Lung microvascular endothelial cell (primary cell): ENCODE data around the gene VPS72. TPM values are rescaled to one million over a fixed set of nuclear protein-coding genes. Genes with fewer than 3 reads are reported as not detected.
A peak's percentile ranks its signal among the peaks of the same experiment; 100 is the strongest.

Experiments used
- DNase-seq, 2 donors: peaks; one replicate each; pipeline versions ENCODE4 v3.0.0 to v3.0.0-alpha.2; 2010; ENCODE audit warnings: low read depth in 2 of 2
- total RNA-seq: library from RNA; depleted of rRNA; stranded (reverse); fragments of >200 nt; gene quantifications from 2 replicates; pipeline ENCODE4 v1.2.1, GENCODE V29; 2014

The VPS72 gene
- total RNA-seq, 1 donor from 2014 or later, result 40.5 TPM

- peak in 1 of 2 donors; percentile 29 for DNase-seq
Measured at GRCh38 chr1:151145304-151146071, 44.5 kb downstream of the VPS72 start.

GRCh38 chr1:151144474-151145303 lies 45.3 kb downstream of the VPS72 start:
- peak in 1 of 2 donors; percentile 52 for DNase-seq

- DNase-seq, result peak in 1 of 2 donors; percentile 28
Measured at GRCh38 chr1:151143986-151144385, 46.0 kb downstream of the VPS72 start.

- DNase-seq, result no peak
Measured at GRCh38 chr1:151143057-151143435, 47.0 kb downstream of the VPS72 start.

- no peak for DNase-seq
Measured at GRCh38 chr1:151142411-151143056, 47.5 kb downstream of the VPS72 start.

- DNase-seq, result no peak
Measured at GRCh38 chr1:151137789-151138188, 52.2 kb downstream of the VPS72 start.

- no peak for DNase-seq
Measured at GRCh38 chr1:151135433-151136385, 54.3 kb downstream of the VPS72 start.

- no peak for DNase-seq
Measured at GRCh38 chr1:151134991-151135390, 55.0 kb downstream of the VPS72 start.

GRCh38 chr1:151134396-151134795 lies 55.6 kb downstream of the VPS72 start:
- peak in 1 of 2 donors; percentile 66 for DNase-seq

GRCh38 chr1:151133018-151133806 lies 56.8 kb downstream of the VPS72 start:
- DNase-seq, result no peak

- no peak for DNase-seq
Measured at GRCh38 chr1:151132335-151133017, 57.5 kb downstream of the VPS72 start.

GRCh38 chr1:151131701-151132334 lies 58.2 kb downstream of the VPS72 start:
- DNase-seq, result no peak

- peak; percentile 77 to 93 for DNase-seq
Measured at GRCh38 chr1:151130987-151131586, 58.9 kb downstream of the VPS72 start.

GRCh38 chr1:151128800-151129199 lies 61.2 kb downstream of the VPS72 start:
- no peak for DNase-seq
